Parathyroid adenoma (tissue), 2 donors: Measurements from ENCODE around the gene UCP2.

Experiments
- H2AFZ ChIP-seq: fragments of 300-600 bp; sonication (generic); one replicate; pipeline ENCODE4 v1.7.0; 2017; ENCODE audit warnings: antibody characterized with exemption, mild to moderate bottlenecking
- H3K27ac ChIP-seq: fragments of 300-600 bp; sonication (generic); one replicate; pipeline ENCODE4 v1.7.0; 2017
- H3K27me3 ChIP-seq: fragments of 300-600 bp; sonication (generic); one replicate; pipeline ENCODE4 v1.7.0; 2017; ENCODE audit warnings: low read length; ENCODE audit not compliant: control insufficient read depth, insufficient read depth
- H3K36me3 ChIP-seq: fragments of 300-600 bp; sonication (generic); one replicate; pipeline ENCODE4 v1.7.0; 2017; ENCODE audit warnings: low read length; ENCODE audit not compliant: control insufficient read depth, insufficient read depth
- H3K4me1 ChIP-seq: fragments of 300-600 bp; sonication (generic); one replicate; pipeline ENCODE4 v1.7.0; 2017; ENCODE audit warnings: control low read depth
- H3K4me2 ChIP-seq: fragments of 300-600 bp; sonication (generic); one replicate; pipeline ENCODE4 v1.7.0; 2017; ENCODE audit warnings: low read length
- H3K4me3 ChIP-seq: fragments of 300-600 bp; sonication (generic); one replicate; pipeline ENCODE4 v1.7.0; 2017; ENCODE audit warnings: low read depth, low read length
- H3K79me2 ChIP-seq: fragments of 300-600 bp; sonication (generic); one replicate; pipeline ENCODE4 v1.7.0; 2017; ENCODE audit warnings: control low read depth
- H3K9ac ChIP-seq: fragments of 300-600 bp; sonication (generic); one replicate; pipeline ENCODE4 v1.7.0; 2017; ENCODE audit warnings: mild to moderate bottlenecking
- H3K9me3 ChIP-seq: fragments of 300-600 bp; sonication (generic); one replicate; pipeline ENCODE4 v1.7.0; 2017; ENCODE audit warnings: low read length; ENCODE audit not compliant: control insufficient read depth
- TF ChIP-seq, protein P1 (sequence below): fragments of 300-600 bp; sonication (generic); IDR thresholded peaks from one replicate; pipeline ENCODE4 v1.7.0; 2017; ENCODE audit warnings: antibody characterized with exemption, mild to moderate bottlenecking
- donor health status: primary hyperparathyroidism.

The UCP2 gene

DNA sequence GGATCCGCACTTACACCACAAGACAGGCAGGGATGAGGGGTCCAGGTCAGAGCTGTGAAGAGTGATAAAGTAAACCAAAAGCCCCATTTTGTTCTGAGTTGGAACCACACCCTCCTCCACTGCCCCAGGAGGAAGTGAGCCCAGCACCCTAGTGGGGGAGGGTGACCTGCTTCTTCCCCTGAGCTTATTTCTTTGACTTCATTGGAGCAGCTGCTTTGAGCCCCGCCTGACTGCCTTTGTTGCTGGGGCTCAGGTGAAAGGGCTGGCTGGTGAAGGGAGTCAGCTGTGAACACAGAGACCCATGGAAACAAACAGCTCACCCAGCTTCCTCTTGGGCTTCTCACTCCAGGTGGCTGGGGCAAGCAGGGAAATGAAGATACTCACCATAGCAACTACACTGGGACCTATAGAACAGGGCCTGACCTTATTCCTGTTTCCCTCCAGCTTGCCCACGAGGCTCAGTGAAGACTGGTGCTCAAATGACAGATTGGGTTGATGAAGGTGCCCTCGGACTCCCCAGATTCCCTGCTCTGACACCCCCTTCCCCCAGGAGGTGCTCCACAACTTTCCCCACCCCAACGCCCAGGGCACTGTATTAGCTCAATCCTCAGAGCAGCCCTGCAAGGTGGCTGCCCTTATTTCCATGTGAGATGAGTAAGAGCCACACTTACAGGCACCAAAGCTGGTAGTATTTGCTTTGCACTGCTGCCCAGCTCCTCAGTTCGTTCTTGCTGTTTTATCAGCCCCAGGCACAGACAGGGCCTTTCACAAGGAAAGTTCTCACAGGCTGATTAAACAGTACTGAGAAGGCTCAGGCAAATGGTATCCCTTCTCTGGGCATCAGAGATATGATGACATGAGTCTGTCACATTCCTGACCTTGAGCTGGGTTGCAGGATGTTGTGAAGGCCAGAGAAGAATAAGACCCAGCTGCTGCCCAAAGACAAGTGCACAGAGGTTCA is 2.4 kb downstream of the UCP2 start:
- H3K79me2 ChIP-seq, result no peaks in the 10 kb centered on the region
- no peaks in the 10 kb centered on the region for H3K4me1 ChIP-seq
- no peak overlapping the region for H3K9ac ChIP-seq
- no peak overlapping the region for H3K4me3 ChIP-seq
- no peaks in the 10 kb centered on the region for H3K27me3 ChIP-seq
- no peak overlapping the region for H3K4me2 ChIP-seq
- TF ChIP-seq, protein P1, sequence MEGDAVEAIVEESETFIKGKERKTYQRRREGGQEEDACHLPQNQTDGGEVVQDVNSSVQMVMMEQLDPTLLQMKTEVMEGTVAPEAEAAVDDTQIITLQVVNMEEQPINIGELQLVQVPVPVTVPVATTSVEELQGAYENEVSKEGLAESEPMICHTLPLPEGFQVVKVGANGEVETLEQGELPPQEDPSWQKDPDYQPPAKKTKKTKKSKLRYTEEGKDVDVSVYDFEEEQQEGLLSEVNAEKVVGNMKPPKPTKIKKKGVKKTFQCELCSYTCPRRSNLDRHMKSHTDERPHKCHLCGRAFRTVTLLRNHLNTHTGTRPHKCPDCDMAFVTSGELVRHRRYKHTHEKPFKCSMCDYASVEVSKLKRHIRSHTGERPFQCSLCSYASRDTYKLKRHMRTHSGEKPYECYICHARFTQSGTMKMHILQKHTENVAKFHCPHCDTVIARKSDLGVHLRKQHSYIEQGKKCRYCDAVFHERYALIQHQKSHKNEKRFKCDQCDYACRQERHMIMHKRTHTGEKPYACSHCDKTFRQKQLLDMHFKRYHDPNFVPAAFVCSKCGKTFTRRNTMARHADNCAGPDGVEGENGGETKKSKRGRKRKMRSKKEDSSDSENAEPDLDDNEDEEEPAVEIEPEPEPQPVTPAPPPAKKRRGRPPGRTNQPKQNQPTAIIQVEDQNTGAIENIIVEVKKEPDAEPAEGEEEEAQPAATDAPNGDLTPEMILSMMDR, result no peak
- no peak overlapping the region for H3K27ac ChIP-seq
- no peaks in the 10 kb centered on the region for H3K9me3 ChIP-seq
- H3K36me3 ChIP-seq, result no peaks in the 10 kb centered on the region
- no peak overlapping the region for H2AFZ ChIP-seq

DNA sequence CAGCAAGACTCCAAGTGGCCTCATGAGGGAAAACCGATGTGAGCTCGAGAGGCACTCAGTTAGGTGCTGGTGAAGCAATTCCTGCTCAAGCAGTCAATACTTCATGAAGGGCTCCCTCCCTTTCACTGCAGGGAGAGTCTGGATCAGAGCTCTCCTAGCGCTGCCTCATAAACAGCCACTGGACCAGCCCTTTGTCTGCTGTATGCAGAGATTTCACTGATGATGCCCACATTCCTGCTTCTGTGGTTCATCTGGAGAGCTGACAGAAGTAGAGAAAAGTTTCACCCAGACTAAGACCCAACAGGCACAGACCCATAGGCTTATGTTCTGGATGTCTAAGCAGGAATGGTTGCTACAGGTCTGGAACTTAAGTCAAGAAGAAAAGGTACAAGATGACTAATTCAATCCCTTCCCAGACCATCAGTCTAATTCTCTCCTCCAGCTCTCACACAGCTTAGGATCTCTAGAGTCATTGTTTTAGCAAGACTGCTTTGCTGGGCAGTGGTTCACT is 4.0 kb downstream of the UCP2 start:
- H3K79me2 ChIP-seq, result no peaks in the 10 kb centered on the region
- no peaks in the 10 kb centered on the region for H3K36me3 ChIP-seq
- TF ChIP-seq, protein P1, result no peak
- H3K27ac ChIP-seq, result no peak overlapping the region
- no peaks in the 10 kb centered on the region for H3K27me3 ChIP-seq
- H3K4me3 ChIP-seq, result no peak overlapping the region
- H3K9ac ChIP-seq, result no peak overlapping the region
- no peak overlapping the region for H2AFZ ChIP-seq
- H3K4me1 ChIP-seq, result no peaks in the 10 kb centered on the region
- H3K4me2 ChIP-seq, result no peak overlapping the region
- no peaks in the 10 kb centered on the region for H3K9me3 ChIP-seq

DNA sequence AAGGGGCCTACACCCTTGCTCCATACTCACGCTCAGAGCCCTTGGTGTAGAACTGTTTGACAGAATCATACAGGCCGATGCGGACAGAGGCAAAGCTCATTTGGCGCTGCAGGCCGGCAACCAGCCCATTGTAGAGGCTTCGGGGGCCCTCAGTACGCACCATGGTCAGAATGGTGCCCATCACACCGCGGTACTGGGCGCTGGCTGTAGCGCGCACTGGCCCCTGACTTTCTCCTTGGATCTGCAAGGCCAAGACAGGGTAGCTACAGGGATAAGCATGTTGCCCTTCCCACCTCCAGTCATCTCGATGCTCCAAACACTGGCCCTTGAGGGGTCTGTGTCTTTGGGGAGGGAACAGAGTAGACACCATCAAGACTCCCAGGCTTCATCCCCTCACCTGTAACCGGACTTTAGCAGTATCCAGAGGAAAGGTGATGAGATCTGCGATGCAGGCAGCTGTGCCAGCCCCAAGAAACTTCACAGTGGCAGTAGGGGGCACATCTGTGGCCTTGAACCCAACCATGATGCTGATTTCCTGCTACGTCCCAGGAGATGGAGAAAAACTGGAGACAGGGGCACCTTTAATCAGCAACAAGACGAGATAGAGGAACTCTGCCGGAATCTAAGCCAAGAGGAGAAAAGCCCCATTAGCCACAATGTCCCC is 4.7 kb downstream of the UCP2 start:
- Histone ChIP-seq H3K9ac (no peak overlapping the region), H3K27me3 (no peaks in the 10 kb centered on the region), H3K4me3 (no peak overlapping the region), H3K79me2 (no peaks in the 10 kb centered on the region), H3K4me2 (no peak overlapping the region), H3K9me3 (no peaks in the 10 kb centered on the region), H3K4me1 (no peaks in the 10 kb centered on the region), H3K27ac (no peak overlapping the region), H3K36me3 (no peaks in the 10 kb centered on the region), H2AFZ (no peak overlapping the region)
- TF ChIP-seq, protein P1, result no peak

DNA sequence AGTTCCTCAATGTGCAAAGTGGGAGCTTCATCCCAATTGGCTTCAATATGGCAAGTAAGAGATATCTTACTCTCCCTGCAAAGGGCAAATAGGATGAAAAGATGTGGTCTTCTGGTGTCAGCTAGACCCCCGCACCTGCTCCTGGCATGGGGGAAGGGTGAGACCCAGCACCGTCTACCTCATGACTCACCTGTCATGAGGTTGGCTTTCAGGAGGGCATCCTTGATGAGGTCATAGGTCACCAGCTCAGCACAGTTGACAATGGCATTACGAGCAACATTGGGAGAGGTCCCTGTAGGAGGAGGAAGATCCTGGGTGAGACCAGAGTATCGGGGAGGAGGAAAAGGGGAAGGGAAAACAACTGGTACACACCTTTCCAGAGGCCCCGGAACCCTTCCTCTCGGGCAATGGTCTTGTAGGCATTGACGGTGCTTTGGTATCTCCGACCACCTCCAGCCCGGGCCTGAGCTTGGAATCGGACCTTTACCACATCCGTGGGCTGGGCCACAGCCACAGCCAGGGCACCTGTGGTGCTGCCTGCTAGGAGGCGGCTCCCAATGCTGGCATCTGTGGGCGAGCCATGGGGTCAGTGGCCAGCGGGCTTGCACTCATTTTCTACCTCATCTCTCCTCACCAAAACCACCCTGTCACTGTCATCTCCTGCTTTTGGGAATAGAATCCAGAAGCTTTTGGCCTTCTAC is 6.0 kb downstream of the UCP2 start:
- TF ChIP-seq, protein P1, result no peak
- H3K9ac ChIP-seq, result no peak overlapping the region
- H3K79me2 ChIP-seq, result no peaks in the 10 kb centered on the region
- no peak overlapping the region for H3K4me2 ChIP-seq
- no peak overlapping the region for H2AFZ ChIP-seq
- H3K4me3 ChIP-seq, result no peak overlapping the region
- H3K27ac ChIP-seq, result no peak overlapping the region
- H3K36me3 ChIP-seq, result no peaks in the 10 kb centered on the region
- no peaks in the 10 kb centered on the region for H3K27me3 ChIP-seq
- H3K9me3 ChIP-seq, result no peaks in the 10 kb centered on the region
- no peaks in the 10 kb centered on the region for H3K4me1 ChIP-seq
